ENCODE results near the gene CLMP.

DNA sequence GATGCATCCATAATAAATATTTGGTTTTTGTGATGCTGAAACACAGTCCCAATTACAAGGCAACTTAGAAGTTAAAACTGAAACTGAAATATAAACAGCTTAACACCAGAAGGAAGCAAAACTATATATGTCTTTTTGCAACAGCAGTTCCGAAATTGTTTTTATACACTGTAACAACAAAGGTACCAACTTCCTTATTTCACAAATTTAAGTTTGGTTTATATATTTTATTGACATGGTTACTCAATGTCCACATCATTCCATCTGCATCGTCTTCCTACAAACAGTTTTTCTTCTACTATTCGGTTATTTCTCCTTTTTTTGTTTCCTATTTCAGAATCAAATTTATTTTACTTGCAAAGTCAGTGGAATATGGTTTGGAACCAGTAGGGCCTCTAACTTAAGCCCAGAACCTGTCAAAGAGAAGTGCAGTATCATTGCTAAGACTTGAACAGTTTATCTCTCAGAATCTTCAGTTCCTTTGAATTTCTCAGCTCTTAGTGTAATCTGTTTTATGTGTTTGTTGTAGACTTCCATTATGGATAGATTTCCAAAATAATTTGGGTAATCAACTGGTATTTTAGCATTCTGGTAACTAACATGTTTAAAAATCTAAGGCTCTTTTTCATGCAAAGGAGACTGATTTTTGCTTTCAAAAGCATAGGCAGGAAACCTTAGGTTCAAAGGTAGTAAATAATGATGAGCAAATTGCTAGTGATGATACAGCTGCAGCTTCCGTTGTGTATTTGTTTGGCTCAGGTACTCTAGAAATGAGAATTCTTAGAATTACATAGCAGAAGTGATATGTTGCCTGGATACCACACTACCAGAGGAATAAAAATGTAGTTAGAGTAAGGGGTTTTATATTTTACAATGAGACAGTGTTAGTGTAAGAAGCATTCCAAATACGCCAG is 124.9 kb downstream of the CLMP start:
- TF ChIP-seq, protein P1, sequence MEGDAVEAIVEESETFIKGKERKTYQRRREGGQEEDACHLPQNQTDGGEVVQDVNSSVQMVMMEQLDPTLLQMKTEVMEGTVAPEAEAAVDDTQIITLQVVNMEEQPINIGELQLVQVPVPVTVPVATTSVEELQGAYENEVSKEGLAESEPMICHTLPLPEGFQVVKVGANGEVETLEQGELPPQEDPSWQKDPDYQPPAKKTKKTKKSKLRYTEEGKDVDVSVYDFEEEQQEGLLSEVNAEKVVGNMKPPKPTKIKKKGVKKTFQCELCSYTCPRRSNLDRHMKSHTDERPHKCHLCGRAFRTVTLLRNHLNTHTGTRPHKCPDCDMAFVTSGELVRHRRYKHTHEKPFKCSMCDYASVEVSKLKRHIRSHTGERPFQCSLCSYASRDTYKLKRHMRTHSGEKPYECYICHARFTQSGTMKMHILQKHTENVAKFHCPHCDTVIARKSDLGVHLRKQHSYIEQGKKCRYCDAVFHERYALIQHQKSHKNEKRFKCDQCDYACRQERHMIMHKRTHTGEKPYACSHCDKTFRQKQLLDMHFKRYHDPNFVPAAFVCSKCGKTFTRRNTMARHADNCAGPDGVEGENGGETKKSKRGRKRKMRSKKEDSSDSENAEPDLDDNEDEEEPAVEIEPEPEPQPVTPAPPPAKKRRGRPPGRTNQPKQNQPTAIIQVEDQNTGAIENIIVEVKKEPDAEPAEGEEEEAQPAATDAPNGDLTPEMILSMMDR (conservative IDR thresholded peaks at IDR 0.05; ENCODE audit: low read depth in 2 of 2), result no peak
- TF ChIP-seq EZH2phosphoT487 (IDR thresholded peaks at IDR 0.05; ENCODE audit: unreplicated experiment) (no peak), STAT1 (IDR thresholded peaks at IDR 0.05; ENCODE audit: unreplicated experiment) (no peak), CREB1 (CRISPR knock-in tag; IDR thresholded peaks at IDR 0.05; ENCODE audit: low read depth) (no peak), EZH2 (IDR thresholded peaks at IDR 0.05; ENCODE audit: low read depth, unreplicated experiment) (no peak), POLR2AphosphoS5 (IDR thresholded peaks at IDR 0.05; ENCODE audit: low read depth) (no peak)
- TF ChIP-seq, protein P2, sequence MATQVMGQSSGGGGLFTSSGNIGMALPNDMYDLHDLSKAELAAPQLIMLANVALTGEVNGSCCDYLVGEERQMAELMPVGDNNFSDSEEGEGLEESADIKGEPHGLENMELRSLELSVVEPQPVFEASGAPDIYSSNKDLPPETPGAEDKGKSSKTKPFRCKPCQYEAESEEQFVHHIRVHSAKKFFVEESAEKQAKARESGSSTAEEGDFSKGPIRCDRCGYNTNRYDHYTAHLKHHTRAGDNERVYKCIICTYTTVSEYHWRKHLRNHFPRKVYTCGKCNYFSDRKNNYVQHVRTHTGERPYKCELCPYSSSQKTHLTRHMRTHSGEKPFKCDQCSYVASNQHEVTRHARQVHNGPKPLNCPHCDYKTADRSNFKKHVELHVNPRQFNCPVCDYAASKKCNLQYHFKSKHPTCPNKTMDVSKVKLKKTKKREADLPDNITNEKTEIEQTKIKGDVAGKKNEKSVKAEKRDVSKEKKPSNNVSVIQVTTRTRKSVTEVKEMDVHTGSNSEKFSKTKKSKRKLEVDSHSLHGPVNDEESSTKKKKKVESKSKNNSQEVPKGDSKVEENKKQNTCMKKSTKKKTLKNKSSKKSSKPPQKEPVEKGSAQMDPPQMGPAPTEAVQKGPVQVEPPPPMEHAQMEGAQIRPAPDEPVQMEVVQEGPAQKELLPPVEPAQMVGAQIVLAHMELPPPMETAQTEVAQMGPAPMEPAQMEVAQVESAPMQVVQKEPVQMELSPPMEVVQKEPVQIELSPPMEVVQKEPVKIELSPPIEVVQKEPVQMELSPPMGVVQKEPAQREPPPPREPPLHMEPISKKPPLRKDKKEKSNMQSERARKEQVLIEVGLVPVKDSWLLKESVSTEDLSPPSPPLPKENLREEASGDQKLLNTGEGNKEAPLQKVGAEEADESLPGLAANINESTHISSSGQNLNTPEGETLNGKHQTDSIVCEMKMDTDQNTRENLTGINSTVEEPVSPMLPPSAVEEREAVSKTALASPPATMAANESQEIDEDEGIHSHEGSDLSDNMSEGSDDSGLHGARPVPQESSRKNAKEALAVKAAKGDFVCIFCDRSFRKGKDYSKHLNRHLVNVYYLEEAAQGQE (IDR thresholded peaks at IDR 0.05; ENCODE audit: unreplicated experiment), result no peak
- TF ChIP-seq, protein P3, sequence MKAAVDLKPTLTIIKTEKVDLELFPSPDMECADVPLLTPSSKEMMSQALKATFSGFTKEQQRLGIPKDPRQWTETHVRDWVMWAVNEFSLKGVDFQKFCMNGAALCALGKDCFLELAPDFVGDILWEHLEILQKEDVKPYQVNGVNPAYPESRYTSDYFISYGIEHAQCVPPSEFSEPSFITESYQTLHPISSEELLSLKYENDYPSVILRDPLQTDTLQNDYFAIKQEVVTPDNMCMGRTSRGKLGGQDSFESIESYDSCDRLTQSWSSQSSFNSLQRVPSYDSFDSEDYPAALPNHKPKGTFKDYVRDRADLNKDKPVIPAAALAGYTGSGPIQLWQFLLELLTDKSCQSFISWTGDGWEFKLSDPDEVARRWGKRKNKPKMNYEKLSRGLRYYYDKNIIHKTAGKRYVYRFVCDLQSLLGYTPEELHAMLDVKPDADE (IDR thresholded peaks at IDR 0.05), result no peak
